OCI-LY7 (cell line): ENCODE measurements around the gene CALN1.

Experiments
- EZH2phosphoT487 ChIP-seq: fragments of 200-600 bp; sonication (generic); IDR thresholded peaks from 2 replicates; pipeline ENCODE4 v1.6.1; 2018; ENCODE audit warnings: low read depth, borderline replicate concordance, mild to moderate bottlenecking, mixed run types, antibody characterized with exemption, low read length, moderate library complexity, mixed read lengths
- TF ChIP-seq, protein P1 (sequence below): fragments of 200-600 bp; sonication (generic); conservative IDR thresholded peaks from 2 replicates; pipeline ENCODE4 v1.5.1; 2014; ENCODE audit warnings: mild to moderate bottlenecking, antibody characterized with exemption, low read length, moderate library complexity, mixed read lengths

GRCh38 chr7:72411419-72411818, 719 bp downstream of the CALN1 start:
- TF ChIP-seq, protein P1, sequence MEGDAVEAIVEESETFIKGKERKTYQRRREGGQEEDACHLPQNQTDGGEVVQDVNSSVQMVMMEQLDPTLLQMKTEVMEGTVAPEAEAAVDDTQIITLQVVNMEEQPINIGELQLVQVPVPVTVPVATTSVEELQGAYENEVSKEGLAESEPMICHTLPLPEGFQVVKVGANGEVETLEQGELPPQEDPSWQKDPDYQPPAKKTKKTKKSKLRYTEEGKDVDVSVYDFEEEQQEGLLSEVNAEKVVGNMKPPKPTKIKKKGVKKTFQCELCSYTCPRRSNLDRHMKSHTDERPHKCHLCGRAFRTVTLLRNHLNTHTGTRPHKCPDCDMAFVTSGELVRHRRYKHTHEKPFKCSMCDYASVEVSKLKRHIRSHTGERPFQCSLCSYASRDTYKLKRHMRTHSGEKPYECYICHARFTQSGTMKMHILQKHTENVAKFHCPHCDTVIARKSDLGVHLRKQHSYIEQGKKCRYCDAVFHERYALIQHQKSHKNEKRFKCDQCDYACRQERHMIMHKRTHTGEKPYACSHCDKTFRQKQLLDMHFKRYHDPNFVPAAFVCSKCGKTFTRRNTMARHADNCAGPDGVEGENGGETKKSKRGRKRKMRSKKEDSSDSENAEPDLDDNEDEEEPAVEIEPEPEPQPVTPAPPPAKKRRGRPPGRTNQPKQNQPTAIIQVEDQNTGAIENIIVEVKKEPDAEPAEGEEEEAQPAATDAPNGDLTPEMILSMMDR: no peak
- TF ChIP-seq EZH2phosphoT487: no peak
